ENCODE measurements around the gene IL21R. TPM values are rescaled to one million over a fixed set of nuclear protein-coding genes. Genes with fewer than 3 reads are reported as not detected.

The IL21R gene
- total and polyA plus RNA-seq, 12 donors, result 0.08 to 2.6 (median 0.42) TPM; not detected in 1

- peak in 1 of 7 donors; percentile 6 for DNase-seq
- intact Hi-C loops (cut with DNase I), result no loop called here
- WGBS, 4 donors, result 77 to 82% (median 80%) methylated on average over 10 of the region's 10 CpGs
Observed at GRCh38 chr16:27381974-27382855, 19.8 kb upstream of the IL21R start.

DNA sequence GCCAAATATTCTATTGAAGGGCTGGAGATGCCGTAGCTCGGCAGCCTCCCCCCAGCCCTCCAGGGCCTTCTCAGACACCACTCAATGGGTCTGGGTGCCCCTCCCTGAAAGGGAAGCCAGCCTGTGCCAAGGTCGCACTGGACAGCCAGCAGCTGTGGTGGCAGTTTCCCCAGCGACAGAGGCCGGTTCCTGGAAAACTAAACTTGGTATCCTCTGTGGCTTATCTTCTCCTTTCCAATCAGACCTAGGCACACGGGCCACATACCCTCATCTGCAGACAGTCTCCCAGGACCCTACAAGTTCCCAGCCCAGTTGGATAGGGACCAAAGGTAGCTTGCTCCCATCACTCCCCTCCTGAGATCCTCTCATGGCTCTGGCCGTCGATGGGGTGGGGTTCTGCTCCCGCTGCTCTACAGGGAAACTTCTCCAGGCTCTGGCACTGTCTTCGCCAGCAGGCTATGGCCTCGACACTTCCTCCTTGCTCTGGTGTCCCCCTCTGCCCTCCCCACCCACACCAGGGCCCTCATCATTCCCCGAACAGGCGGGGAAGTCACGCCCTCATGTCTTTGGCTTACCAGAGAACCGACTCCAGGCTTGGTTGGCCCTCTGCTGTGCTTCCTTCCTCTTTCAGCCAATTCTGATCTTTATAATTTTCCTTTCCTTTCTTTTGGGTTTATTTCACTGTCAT lies 18.3 kb upstream of the IL21R start:
- Histone ChIP-seq H3K4me3 (no peak overlapping the region), H3K9me3 (replicated peaks in 1 of 3) (no peaks in the 10 kb centered on the region), H3K36me3 (replicated peaks in 1 of 2) (no peaks in the 10 kb centered on the region), H3K4me1 (replicated peaks in 1 of 2) (no peaks in the 10 kb centered on the region), H3K27me3 (no peaks in the 10 kb centered on the region), H3K27ac (peak overlapping the region in 2 of 5 donors; percentile 8 to 17)
- 62 to 72% (median 67%) methylated on average over 11 to 15 of the region's 15 CpGs for WGBS, 4 donors
- intact Hi-C loops (cut with DNase I), result no loop called here
- peak in 3 of 7 donors; percentile 42 to 61 (median 49) for DNase-seq
- TF ChIP-seq CTCF (IDR thresholded peaks at IDR 0.05) (no peak), POLR2A (IDR thresholded peaks at IDR 0.05) (no peak)

More at GRCh38 chr16:27381974-27382855, 19.8 kb upstream of the IL21R start:
- H3K4me3 ChIP-seq, result no peak overlapping the region
- no peaks in the 10 kb centered on the region for H3K36me3 ChIP-seq (replicated peaks in 1 of 2)
- H3K9me3 ChIP-seq (replicated peaks in 1 of 3), result no peaks in the 10 kb centered on the region
- H3K27ac ChIP-seq, result no peak overlapping the region
- no peaks in the 10 kb centered on the region for H3K4me1 ChIP-seq (replicated peaks in 1 of 2)
- no peak for TF ChIP-seq CTCF (IDR thresholded peaks at IDR 0.05)
- TF ChIP-seq POLR2A (IDR thresholded peaks at IDR 0.05), result no peak
- H3K27me3 ChIP-seq, result no peaks in the 10 kb centered on the region

DNA sequence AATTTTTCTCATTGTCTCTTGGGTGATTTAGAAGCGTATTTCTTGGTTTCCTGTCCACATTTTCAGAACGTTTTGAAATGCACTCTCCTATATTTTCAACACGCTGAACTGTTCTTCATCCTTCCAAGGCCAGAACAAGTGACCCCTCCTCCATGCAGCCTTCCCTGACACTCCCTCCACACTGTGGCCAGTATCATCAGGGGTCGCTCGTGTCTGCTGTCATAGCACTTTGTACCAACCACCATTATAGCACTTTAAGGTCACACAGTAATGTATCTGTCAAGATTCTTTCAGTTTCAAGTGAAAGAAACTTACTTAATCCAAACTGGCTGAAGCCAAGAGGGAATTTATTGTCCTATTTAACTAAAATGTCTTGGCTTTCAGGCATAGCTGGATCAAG lies 17.5 kb upstream of the IL21R start:
- no peaks in the 10 kb centered on the region for H3K4me1 ChIP-seq (replicated peaks in 1 of 2)
- H3K27me3 ChIP-seq, result no peaks in the 10 kb centered on the region
- H3K9me3 ChIP-seq (replicated peaks in 1 of 3), result no peaks in the 10 kb centered on the region
- H3K36me3 ChIP-seq (replicated peaks in 1 of 2), result no peaks in the 10 kb centered on the region
- peak overlapping the region in 1 of 5 donors; percentile 17 for H3K27ac ChIP-seq
- peak in 2 of 7 donors; percentile 2 to 15 for DNase-seq
- no peak for TF ChIP-seq CTCF (IDR thresholded peaks at IDR 0.05)
- TF ChIP-seq POLR2A (IDR thresholded peaks at IDR 0.05), result no peak
- H3K4me3 ChIP-seq, result no peak overlapping the region
- intact Hi-C loops (cut with DNase I), result no loop called here
- WGBS, 4 donors, result 55 to 69% (median 61%) methylated on average over 5 of the region's 5 CpGs

- peak in 2 of 7 donors; percentile 7 to 14 for DNase-seq
- intact Hi-C loops (cut with DNase I), result no loop called here
- Histone ChIP-seq H3K27ac (no peak overlapping the region), H3K4me1 (replicated peaks in 1 of 2) (no peaks in the 10 kb centered on the region), H3K4me3 (no peak overlapping the region), H3K27me3 (no peaks in the 10 kb centered on the region), H3K36me3 (replicated peaks in 1 of 2) (no peaks in the 10 kb centered on the region), H3K9me3 (replicated peaks in 1 of 3) (no peaks in the 10 kb centered on the region)
- TF ChIP-seq POLR2A (IDR thresholded peaks at IDR 0.05) (no peak), CTCF (IDR thresholded peaks at IDR 0.05) (no peak)
- WGBS, 4 donors, result 83 to 90% (median 85%) methylated on average over 7 of the region's 7 CpGs
Observed at GRCh38 chr16:27385398-27385797, 16.6 kb upstream of the IL21R start.

Measured in adrenal gland (tissue), 12 donors.